Measurements from ENCODE around the gene MS4A18. TPM values are rescaled to one million over a fixed set of nuclear protein-coding genes. Genes with fewer than 3 reads are reported as not detected.
A peak's percentile ranks its signal among the peaks of the same experiment; 100 is the strongest.

MS4A18 gene
- total RNA-seq, 1 donor from 2014 or later: not detected

DNA sequence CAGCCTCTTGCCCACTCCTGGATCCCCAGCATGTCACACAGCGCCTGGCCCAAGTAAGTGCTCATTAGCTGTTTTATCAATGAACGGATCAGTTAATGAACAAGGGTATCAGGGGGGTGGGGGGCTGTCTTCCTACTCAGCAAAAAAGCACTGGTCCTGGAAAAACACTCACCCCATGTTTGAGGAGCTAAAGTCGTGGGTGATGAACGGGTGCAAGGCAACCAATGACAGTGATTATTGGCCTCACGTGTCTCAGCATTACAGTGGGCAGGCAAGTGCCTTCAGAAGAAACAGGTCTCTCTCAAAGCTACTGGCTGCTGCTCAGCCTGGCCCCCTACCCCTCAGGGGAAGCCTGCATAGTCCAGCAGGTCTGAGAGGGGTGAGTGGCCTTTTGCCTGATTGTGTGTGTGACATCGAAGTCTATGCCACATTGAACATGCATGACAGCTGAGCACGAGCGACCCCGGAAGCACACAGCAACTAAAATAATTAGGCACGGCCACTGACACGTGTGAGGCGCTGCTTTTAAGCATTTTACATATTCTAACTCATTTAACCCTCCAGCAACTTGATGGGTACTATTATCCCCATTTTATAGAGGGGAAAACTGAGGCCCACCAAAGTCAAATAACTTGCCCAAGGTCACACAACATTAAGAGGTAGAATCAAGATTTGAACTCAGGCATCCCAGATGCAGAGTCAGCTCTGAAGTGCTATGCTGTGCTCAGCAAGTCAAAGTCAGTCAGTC, 58.0 kb downstream of the MS4A18 start:
- H3K4me3 ChIP-seq: no peak overlapping the region
- H3K27ac ChIP-seq: no peak overlapping the region
- TF ChIP-seq, protein P1, sequence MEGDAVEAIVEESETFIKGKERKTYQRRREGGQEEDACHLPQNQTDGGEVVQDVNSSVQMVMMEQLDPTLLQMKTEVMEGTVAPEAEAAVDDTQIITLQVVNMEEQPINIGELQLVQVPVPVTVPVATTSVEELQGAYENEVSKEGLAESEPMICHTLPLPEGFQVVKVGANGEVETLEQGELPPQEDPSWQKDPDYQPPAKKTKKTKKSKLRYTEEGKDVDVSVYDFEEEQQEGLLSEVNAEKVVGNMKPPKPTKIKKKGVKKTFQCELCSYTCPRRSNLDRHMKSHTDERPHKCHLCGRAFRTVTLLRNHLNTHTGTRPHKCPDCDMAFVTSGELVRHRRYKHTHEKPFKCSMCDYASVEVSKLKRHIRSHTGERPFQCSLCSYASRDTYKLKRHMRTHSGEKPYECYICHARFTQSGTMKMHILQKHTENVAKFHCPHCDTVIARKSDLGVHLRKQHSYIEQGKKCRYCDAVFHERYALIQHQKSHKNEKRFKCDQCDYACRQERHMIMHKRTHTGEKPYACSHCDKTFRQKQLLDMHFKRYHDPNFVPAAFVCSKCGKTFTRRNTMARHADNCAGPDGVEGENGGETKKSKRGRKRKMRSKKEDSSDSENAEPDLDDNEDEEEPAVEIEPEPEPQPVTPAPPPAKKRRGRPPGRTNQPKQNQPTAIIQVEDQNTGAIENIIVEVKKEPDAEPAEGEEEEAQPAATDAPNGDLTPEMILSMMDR (IDR thresholded peaks at IDR 0.05): no peak
- H3K9me3 ChIP-seq: no peaks in the 10 kb centered on the region
- H3K27me3 ChIP-seq (ENCODE audit: low read depth): no peaks in the 10 kb centered on the region
- no peak for ATAC-seq
- H3K4me1 ChIP-seq: peaks cover 8% of the 10 kb centered on the region
- DNase-seq: no peak
- intact Hi-C loops (cut with DNase I): no loop called here
- H3K36me3 ChIP-seq: no peaks in the 10 kb centered on the region

DNA sequence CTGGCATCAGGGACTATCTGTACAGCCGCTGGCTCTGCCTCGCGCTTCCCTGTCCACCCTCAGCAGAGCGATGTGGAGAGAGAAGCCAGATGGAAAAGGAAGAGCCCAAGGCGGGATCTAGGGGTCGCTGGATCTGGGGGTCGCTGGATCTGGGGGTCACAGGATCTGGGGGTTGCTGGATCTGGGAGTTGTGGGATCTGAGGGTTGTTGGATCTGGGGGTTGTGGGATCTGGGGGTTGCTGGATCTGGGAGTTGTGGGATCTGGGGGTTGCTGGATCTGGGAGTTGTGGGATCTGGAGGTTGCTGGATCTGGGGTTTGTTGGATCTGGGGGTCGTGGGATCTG, 58.6 kb downstream of the MS4A18 start:
- Histone ChIP-seq H3K9me3 (no peaks in the 10 kb centered on the region), H3K4me1 (peaks cover 8% of the 10 kb centered on the region), H3K36me3 (no peaks in the 10 kb centered on the region), H3K27me3 (ENCODE audit: low read depth) (no peaks in the 10 kb centered on the region), H3K4me3 (no peak overlapping the region), H3K27ac (no peak overlapping the region)
- ATAC-seq (no peak), DNase-seq (no peak)
- TF ChIP-seq, protein P1 (IDR thresholded peaks at IDR 0.05): no peak
- intact Hi-C loops (cut with DNase I): no loop called here

DNA sequence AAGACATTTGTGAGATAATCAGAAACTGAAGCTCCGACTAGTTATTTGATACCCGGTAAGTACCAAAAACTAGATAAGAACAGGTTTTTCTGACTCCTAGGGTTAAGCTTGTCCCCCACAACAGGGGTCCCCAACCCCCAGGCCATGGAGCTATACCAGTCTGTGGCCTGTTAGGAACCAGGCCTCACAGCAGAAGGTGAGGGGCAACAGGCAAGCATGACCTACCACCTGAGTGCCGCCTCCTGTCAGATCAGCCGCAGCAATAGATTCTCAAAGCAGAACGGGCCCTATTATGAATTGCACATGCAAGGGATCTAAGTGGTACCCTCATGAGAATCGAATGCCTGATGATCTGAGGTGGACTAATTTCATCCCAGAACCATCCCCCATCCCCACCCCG, 59.4 kb downstream of the MS4A18 start:
- Histone ChIP-seq H3K9me3 (no peaks in the 10 kb centered on the region), H3K4me1 (peaks cover 8% of the 10 kb centered on the region), H3K27ac (no peak overlapping the region), H3K4me3 (no peak overlapping the region), H3K27me3 (ENCODE audit: low read depth) (no peaks in the 10 kb centered on the region), H3K36me3 (no peaks in the 10 kb centered on the region)
- DNase-seq (peak; percentile 10), ATAC-seq (no peak)
- intact Hi-C loops (cut with DNase I): no loop called here
- TF ChIP-seq, protein P1 (IDR thresholded peaks at IDR 0.05): no peak

DNA sequence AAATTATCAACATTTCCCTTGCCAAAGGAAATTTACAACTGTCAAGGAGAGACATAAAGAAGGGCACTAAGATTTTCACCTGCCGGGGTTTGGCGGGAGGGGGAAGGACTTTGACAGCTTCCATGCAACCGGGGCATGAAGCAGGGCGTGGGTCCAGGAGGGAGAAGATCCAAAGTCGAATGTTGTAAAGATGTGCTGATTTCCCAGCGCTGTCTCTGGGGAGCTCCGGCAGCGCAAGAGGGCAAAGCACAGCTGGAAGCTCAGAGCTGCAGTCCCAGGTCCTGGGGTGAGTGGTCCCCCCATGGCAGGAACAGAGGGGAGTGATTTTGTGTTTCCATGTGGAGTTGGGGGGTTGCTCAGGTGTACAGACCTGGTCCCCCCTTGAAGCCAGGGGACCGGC, 60.6 kb downstream of the MS4A18 start, which contains the start of gene MS4A10:
Gene MS4A10 (plus strand): TSS at position 198 of the 400 bp plus-strand sequence. CDS start 5,003 bp downstream, outside the sequence.
- peak; percentile 22 for DNase-seq
- H3K36me3 ChIP-seq: no peaks in the 10 kb centered on the region
- intact Hi-C loops (cut with DNase I): no loop called here
- peaks cover 8% of the 10 kb centered on the region for H3K4me1 ChIP-seq
- ATAC-seq: no peak
- H3K27me3 ChIP-seq (ENCODE audit: low read depth): no peaks in the 10 kb centered on the region
- H3K4me3 ChIP-seq: no peak within 1 kb of the TSS
- TF ChIP-seq, protein P1 (IDR thresholded peaks at IDR 0.05): no peak
- H3K27ac ChIP-seq: no peak within 1 kb of the TSS
- H3K9me3 ChIP-seq: no peaks in the 10 kb centered on the region

DNA sequence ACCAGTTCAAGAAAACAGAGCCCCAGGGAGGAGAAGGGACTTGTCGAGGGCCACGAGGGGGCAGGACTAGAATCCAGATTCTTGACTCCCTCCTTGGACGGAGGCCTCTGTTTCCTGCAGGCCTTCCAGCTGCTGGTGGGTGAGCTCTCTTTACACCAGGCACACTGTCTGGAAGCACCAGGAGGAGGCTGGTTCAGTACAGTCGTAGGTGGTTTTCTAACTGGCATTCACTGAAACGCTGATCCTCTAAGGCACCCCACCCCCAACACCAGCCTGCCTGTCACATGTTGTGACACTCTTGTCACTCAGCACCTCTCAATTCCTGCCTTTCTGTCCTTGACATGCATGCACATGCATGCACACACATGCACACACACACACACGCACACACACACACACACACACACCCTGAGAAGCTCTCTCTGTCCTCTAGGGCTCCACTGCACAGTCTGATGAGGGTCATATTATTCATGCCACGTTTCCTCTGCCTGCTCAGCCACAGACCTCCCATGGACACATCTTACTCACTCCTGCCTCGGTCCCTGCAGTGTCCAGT, 61.4 kb downstream of the MS4A18 start:
- no peaks in the 10 kb centered on the region for H3K36me3 ChIP-seq
- intact Hi-C loops (cut with DNase I): no loop called here
- TF ChIP-seq, protein P1 (IDR thresholded peaks at IDR 0.05): no peak
- no peak overlapping the region for H3K27ac ChIP-seq
- peaks cover 8% of the 10 kb centered on the region for H3K4me1 ChIP-seq
- no peak overlapping the region for H3K4me3 ChIP-seq
- ATAC-seq (peak; percentile 5 to 7), DNase-seq (peak; percentile 7)
- H3K9me3 ChIP-seq: no peaks in the 10 kb centered on the region
- H3K27me3 ChIP-seq (ENCODE audit: low read depth): no peaks in the 10 kb centered on the region

All from lower lobe of right lung (tissue), 2 donors.